ENCODE results near the gene LATS1.

GRCh38 chr6:149608381-149608982, 109.4 kb downstream of the LATS1 start:
- TF ChIP-seq CTCF (IDR thresholded peaks at IDR 0.05) (no peak), POLR2A (IDR thresholded peaks at IDR 0.05) (no peak)

Measured in testis (tissue), 2 donors.